ENCODE measurements around the gene UGT2B15.
"Not testable (repeated sequence)": the region's sequence is repeated elsewhere in the genome, so short reads cannot be mapped to it uniquely, and the experiment has no call there.

The UGT2B15 gene

GRCh38 chr4:68670479-68670939, at the start of gene UGT2B15:
Gene UGT2B15 (minus strand): TSS chr4:68670652. CDS start chr4:68670618, 34 bp downstream.
- DNase-seq: not testable (repeated sequence)

DNA sequence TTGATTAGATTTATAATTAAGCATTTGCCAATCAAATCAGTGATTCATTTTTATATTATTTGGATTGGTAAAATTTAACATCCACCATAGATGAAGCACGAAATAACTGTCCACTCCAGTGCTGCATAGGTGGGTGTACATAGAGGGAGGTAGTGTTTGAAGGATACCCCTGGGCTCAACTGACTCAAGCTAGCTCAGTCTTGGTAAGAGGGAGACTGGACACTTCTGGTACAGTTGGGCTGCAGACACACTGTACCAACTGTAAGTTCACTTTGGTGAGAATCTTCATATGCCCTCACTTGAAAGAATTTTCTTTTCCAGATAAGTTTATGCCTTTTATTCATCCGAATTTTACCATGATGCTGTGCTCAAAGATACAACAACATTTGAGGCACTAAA, 48.6 kb upstream of the UGT2B15 start:
- DNase-seq: no peak

- DNase-seq: no peak
These were observed 48.1 kb upstream of the UGT2B15 start for GRCh38 chr4:68718447-68719074.

DNA sequence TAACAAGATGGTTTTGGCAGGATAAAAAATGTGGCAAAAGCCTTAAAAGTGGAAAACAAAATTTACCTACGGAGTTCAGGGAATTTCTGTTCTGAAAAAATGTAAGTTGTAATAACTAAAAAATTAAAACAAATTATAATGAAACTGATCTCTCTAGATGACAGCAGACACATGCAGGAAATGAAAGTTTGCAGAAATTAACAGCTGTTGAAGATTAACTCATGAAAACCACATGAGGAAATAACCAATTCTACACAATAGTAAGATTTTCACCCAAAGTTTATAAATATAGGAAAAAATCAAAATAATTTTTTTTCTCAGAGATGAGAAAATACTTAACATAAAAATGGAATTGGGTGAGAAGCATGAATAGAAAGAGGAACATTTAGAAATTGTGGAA, 47.5 kb upstream of the UGT2B15 start:
- DNase-seq: no peak

DNA sequence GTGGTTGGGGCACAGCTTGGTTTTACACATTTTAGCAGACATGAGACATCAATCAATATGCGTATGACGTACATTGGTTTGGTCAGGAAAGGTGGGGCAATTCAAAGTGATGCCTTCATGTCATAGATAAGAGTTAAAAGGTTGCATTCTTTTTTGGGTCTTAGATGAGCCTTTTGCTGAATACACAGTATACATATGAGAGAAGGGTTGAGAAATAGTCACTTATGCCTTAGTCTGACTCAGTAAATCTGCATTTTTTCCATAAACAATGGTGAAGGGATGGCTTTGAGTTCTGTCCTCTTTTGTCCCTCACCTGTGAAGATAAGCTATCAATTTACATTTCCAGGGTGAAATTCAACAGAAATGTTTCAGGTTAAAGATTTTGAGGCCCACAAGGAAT, 43.9 kb upstream of the UGT2B15 start:
- DNase-seq: no peak

DNA sequence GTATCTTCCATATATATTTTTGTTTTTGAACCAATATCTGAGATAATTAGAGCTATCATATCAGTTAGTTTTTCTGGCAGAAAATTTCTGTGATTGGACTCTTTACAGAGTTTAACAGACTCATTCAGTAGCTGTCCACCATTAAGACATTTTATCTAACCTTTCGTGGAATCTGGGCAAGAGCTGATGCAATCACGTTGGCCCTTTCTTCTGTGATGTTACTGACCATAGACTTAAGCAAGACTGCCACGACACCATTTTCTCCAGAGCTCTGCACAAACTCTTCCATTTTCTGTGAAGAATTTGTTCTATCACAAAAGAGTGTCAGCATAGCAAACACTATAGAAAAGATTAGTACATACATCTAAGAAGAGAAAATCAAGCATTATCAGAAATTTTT, 41.8 kb upstream of the UGT2B15 start:
- no peak for DNase-seq

GRCh38 chr4:68708566-68708965, 38.1 kb upstream of the UGT2B15 start:
- DNase-seq: no peak

DNA sequence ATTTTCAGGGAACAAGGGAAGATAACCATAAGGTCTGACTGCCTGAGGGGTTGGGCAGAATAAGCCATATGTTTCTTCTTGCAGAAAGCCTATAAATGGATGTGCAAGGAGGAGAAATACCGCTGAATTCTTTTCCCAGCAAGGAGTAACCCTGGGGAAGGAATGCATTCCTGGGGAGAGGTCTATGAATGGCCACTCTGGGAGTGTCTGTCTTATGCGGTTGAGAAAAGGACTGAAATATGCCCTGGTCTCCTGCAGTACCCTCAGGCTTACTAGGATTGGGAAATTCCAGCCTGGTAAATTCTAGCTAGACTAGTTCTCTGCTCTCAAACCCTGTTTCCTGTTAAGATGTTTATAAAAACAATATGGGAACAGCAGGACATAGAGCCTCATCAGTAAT, 32.7 kb upstream of the UGT2B15 start:
- DNase-seq: not testable (repeated sequence)

- DNase-seq: no peak
These were observed 29.7 kb upstream of the UGT2B15 start for GRCh38 chr4:68700152-68700551.

DNA sequence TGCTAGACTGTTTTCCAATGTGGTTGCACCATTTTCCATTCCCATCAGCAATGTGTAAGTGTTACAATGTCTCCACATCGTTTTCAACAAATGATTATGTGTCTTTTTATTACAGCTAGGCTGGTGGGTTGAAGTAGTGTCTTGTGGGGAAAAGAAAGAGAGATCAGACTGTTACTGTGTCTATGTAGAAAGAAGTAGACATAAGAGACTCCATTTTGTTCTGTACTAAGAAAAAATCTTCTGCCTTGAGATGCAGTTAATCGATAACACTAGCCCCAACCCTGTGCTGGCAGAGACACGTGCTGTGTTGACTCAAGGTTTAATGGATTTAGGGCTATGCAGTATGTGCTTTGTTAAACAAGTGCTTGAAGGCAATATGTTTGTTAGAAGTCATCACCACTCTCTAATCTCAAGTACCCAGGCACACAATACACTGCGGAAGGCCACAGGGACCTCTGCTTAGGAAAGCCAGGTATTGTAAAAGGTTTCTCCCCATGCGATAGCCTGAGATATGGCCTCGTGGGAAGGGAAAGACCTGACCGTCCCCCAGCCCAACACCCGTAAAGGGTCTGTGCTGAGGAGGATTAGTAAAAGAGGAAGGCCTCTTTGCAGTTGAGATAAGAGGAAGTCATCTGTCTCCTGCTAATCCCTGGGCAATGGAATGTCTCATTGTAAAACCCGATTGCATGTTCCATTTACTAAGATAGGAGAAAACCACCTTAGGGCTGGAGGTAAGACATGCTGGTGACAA, 23.0 kb upstream of the UGT2B15 start:
- DNase-seq: no peak

GRCh38 chr4:68691186-68691585, 20.7 kb upstream of the UGT2B15 start:
- DNase-seq: no peak

GRCh38 chr4:68683034-68683433, 12.6 kb upstream of the UGT2B15 start:
- DNase-seq: no peak

GRCh38 chr4:68681298-68681697, 10.8 kb upstream of the UGT2B15 start:
- not testable (repeated sequence) for DNase-seq

DNA sequence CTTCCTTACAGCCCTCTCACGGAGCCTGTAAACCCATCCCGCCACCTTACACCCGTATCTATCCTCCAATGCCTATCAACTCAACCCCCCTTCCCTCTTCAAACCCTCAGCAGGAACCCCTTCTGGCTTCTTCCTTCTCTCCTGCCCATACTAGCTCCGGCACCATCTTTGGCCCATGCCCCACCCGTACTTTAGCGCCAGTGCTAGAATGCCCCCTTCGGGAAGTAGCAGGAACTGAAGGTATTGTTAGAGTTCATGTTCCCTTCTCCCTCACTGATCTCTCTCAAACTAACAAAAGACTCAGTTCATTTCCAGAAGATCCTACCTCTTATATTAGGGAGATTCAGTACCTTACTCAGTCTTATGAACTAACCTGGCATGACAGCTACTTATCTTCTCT, 2.7 kb upstream of the UGT2B15 start:
- DNase-seq: no peak

DNA sequence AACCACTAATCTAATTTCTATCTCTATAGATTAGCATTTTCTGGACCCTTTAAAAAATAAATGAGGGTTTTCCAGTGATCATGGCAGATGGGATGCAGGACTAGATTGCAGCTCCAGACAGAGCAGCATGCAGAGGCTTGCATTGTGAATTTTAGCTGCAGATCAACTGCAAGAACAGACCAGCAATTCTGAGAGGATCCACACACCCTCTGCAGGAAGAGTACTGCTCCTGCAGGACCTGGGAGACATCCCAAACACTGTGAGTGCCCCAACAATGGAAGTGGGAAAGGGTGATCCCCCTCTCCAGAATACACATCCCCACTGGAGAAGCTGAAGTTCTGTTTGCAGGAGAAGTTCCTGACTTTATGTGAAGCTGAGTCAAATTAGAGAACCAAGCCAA, 765 bp upstream of the UGT2B15 start:
- not testable (repeated sequence) for DNase-seq

- not testable (repeated sequence) for DNase-seq
These were observed 1.8 kb downstream of the UGT2B15 start for GRCh38 chr4:68668537-68669163.

GRCh38 chr4:68667551-68667950, 2.9 kb downstream of the UGT2B15 start:
- not testable (repeated sequence) for DNase-seq

DNA sequence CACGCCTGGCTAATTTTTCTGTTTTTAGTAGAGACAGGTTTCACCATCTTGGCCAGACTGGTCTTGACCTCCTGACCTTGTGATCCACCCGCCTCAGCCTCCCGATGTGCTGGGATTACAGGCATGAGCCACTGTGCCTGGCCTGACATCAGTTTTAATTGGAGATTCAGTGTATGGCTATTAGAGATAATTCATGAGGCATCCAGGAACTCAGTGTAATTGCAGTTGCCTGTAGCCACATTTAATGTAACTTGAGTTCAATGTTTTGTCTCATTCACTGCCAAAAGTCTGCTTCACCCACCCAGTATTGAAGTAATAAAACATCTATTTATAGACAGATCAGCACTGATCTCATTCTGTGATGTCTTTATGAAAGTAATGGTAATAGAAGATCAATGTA, 5.7 kb downstream of the UGT2B15 start:
- not testable (repeated sequence) for DNase-seq

DNA sequence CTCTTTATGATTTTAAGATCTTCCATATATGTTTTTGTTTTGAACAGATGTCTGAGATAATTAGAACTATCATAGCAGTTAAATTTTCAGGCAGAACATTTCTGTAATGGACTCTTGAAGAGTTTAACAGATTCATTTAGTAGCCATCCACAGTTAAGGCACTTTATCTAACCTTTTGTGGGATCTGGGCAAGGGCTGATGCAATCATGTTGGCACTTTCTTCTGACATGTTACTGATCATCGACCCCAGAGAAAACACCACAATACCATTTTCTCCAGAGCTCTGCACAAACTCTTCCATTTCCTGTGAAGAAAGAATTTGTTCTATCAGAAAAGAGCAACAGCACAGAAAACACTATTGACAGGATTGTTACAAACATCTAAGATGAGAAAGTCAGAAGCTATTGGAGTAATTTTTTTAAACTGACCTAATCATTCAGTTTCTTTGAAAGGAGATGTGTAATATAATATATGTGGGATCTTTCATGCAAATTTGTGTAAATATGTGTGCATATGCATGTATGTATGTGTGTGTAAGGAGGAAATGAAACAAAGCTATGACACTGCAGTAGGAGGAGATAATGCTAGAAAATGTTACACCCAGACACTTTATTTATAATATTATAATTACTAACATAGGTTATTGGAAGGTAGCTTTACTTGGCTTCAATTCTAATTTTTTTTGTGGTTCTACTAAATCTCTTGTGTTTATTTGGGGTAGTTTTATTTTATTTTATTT, 7.4 kb downstream of the UGT2B15 start:
- not testable (repeated sequence) for DNase-seq

GRCh38 chr4:68658672-68659071, 11.8 kb downstream of the UGT2B15 start:
- no peak for DNase-seq

- DNase-seq: not testable (repeated sequence)
These were observed 13.3 kb downstream of the UGT2B15 start for GRCh38 chr4:68657022-68657594.

GRCh38 chr4:68656445-68656973, 13.9 kb downstream of the UGT2B15 start:
- DNase-seq: not testable (repeated sequence)

Data from NCI-H1105 treated with DMSO at 0.1 percent for 48 hours (cell line).